PFSK-1 (cell line): Measurements from ENCODE around the gene HNRNPLL.

Experiments used
- FOXP2 ChIP-seq: optimal IDR thresholded peaks from 2 replicates; pipeline ENCODE3; 2011; ENCODE audit warnings: borderline replicate concordance, control low read depth, inconsistent platforms; ENCODE audit not compliant: insufficient read depth; ENCODE audit errors: extremely low read length, extremely low read depth
- POLR2AphosphoS5 ChIP-seq: IDR thresholded peaks from 2 replicates; pipeline ENCODE4 v1.6.1; 2012; ENCODE audit warnings: low read depth, mild to moderate bottlenecking, control low read depth, low read length, moderate library complexity
- REST ChIP-seq, 2 experiments: IDR thresholded peaks; 2 replicates each; pipeline versions ENCODE4 v1.6.1 to v1.8.0; 2011 to 2012; ENCODE audit warnings: low read depth in 2 of 2, low read length in 2 of 2, control low read depth in 1 of 2, inconsistent platforms in 1 of 2, mild to moderate bottlenecking in 1 of 2, moderate library complexity in 1 of 2; ENCODE audit not compliant: insufficient read depth in 1 of 2
- TAF1 ChIP-seq: IDR thresholded peaks from 2 replicates; pipeline ENCODE4 v1.6.1; 2012; ENCODE audit warnings: low read length, control low read depth, borderline replicate concordance; ENCODE audit not compliant: insufficient read depth

GRCh38 chr2:38634684-38635083 lies 32.0 kb upstream of the HNRNPLL start:
- TF ChIP-seq POLR2AphosphoS5 (no peak), TAF1 (no peak), FOXP2 (no peak), REST (IDR thresholded peaks at IDR 0.05; ENCODE audit: insufficient read depth in 1 of 2, low read depth in 2 of 2, low read length in 2 of 2) (no peak)
